ENCODE measurements around the gene PAK4.

The PAK4 gene

DNA sequence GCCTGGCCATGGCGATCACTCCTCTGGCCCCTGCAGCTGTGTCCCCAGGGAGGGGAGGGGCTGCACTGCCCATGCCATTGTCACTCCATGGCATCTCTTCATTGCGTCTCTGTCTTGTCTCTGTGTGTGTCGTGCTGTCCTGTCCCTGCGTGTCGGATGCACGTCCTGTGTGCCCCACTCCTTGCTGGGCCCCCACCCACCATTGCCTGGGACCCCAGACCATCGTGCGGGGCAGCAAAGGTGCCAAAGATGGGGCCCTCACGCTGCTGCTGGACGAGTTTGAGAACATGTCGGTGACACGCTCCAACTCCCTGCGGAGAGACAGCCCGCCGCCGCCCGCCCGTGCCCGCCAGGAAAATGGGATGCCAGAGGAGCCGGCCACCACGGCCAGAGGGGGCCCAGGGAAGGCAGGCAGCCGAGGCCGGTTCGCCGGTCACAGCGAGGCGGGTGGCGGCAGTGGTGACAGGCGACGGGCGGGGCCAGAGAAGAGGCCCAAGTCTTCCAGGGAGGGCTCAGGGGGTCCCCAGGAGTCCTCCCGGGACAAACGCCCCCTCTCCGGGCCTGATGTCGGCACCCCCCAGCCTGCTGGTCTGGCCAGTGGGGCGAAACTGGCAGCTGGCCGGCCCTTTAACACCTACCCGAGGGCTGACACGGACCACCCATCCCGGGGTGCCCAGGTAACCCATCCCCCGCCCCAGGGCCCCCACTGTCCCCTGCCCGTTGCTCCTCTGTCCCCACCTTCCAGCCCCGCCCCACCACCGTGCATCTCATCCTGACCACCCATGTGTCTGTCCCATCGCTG, 47.3 kb downstream of the PAK4 start:
- TF ChIP-seq POLR2A (IDR thresholded peaks at IDR 0.05; ENCODE audit: low read depth, low read length) (no peak), TAF1 (IDR thresholded peaks at IDR 0.05; ENCODE audit: borderline replicate concordance, low read depth, low read length) (no peak), POLR2AphosphoS5 (IDR thresholded peaks at IDR 0.05; ENCODE audit: low read depth, low read length) (no peak)
- DNase-seq (ENCODE audit: insufficient read length): no peak
- FAIRE-seq: no peak

DNA sequence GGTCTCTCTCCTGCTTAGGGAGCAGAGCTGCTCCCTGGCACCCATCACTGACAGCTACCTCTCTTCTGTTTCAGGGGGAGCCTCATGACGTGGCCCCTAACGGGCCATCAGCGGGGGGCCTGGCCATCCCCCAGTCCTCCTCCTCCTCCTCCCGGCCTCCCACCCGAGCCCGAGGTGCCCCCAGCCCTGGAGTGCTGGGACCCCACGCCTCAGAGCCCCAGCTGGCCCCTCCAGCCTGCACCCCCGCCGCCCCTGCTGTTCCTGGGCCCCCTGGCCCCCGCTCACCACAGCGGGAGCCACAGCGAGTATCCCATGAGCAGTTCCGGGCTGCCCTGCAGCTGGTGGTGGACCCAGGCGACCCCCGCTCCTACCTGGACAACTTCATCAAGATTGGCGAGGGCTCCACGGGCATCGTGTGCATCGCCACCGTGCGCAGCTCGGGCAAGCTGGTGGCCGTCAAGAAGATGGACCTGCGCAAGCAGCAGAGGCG, 48.0 kb downstream of the PAK4 start:
- FAIRE-seq: no peak
- no peak for DNase-seq (ENCODE audit: insufficient read length)
- TF ChIP-seq POLR2AphosphoS5 (IDR thresholded peaks at IDR 0.05; ENCODE audit: low read depth, low read length): no peak
- TF ChIP-seq POLR2A (IDR thresholded peaks at IDR 0.05; ENCODE audit: low read depth, low read length): no peak
- TF ChIP-seq TAF1 (IDR thresholded peaks at IDR 0.05; ENCODE audit: borderline replicate concordance, low read depth, low read length): no peak

DNA sequence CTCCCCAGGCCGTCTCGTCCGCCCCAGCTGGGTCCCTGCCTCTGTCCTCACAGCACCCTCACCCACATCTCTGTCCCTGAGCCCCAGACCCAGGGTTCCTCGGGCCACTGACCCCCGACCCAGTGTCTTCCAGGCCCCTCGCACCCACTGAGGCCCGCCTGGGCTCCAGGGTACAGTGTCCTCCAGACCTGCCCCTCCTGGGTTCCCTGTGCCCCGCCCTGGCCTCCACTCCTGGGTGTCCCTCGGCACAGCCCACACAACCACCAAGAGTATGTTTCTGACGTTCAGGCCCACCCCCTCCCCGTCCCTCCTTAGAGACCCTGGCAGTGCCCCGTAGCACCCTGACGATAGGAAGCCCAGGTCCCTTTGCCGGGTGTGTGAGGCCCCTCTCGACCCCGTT, 48.6 kb downstream of the PAK4 start:
- TF ChIP-seq POLR2AphosphoS5 (IDR thresholded peaks at IDR 0.05; ENCODE audit: low read depth, low read length) (no peak), TAF1 (IDR thresholded peaks at IDR 0.05; ENCODE audit: borderline replicate concordance, low read depth, low read length) (no peak), POLR2A (IDR thresholded peaks at IDR 0.05; ENCODE audit: low read depth, low read length) (no peak)
- no peak for DNase-seq (ENCODE audit: insufficient read length)
- no peak for FAIRE-seq

DNA sequence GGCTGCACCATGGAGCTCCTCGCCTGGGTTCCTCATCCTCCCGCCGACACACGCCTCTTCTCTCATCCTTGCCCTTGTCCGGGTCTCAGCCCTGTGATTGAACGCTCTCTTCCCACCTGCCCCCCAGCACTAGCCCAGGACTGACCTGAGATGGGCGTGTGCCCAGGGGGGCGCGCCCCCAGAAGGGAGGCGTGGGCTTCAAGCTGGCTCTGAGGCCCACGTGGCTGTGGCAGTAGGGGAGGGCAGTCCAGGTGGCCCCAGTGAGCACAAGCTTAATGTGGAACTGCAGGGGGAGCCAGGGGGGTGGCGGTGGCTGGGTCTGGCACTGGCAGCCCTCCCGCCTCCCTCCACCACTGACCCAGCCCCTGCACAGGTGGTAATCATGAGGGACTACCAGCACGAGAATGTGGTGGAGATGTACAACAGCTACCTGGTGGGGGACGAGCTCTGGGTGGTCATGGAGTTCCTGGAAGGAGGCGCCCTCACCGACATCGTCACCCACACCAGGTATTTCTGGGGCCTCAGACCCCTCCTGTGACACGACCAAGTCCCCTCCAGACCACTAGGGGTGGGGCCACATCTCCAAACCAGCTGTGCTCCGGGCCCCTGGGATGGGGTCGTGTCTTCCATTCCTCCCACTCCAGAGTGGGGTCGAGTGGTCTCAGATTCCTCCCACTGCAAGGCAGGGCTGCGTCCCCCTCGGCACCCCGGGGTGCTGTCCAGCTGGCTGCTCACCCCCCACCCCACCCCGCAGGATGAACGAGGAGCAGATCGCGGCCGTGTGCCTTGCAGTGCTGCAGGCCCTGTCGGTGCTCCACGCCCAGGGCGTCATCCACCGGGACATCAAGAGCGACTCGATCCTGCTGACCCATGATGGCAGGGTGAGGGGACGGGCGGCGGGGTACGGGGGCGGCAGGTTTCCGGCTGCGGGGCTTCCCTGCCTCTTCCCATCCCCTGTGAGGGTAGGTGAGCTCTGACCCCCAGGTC, 49.3 kb downstream of the PAK4 start:
- TF ChIP-seq POLR2A (IDR thresholded peaks at IDR 0.05; ENCODE audit: low read depth, low read length) (no peak), TAF1 (IDR thresholded peaks at IDR 0.05; ENCODE audit: borderline replicate concordance, low read depth, low read length) (no peak), POLR2AphosphoS5 (IDR thresholded peaks at IDR 0.05; ENCODE audit: low read depth, low read length) (no peak)
- DNase-seq (ENCODE audit: insufficient read length) (no peak), FAIRE-seq (no peak)

DNA sequence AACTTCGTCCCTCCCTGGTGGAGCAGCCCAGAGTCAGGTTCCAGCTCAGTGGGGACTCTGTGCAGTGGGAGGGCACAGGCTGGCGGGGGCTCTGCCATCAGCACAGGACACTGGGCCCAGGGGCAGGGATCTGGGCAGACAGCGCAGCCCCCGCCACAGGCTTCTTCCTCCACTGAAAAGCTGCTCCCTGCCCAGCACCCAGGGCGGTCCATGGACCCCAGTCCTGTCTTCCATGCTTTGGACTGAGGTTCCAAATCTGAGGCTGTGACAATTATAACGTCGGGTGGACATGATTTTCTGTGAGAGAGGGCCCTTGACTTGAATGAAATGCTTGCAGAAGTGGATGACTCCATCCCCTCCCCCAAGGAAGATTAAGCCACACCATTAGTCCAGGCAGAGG, 50.0 kb downstream of the PAK4 start:
- TF ChIP-seq TAF1 (IDR thresholded peaks at IDR 0.05; ENCODE audit: borderline replicate concordance, low read depth, low read length): no peak
- TF ChIP-seq POLR2A (IDR thresholded peaks at IDR 0.05; ENCODE audit: low read depth, low read length): no peak
- TF ChIP-seq POLR2AphosphoS5 (IDR thresholded peaks at IDR 0.05; ENCODE audit: low read depth, low read length): no peak
- DNase-seq (ENCODE audit: insufficient read length) (no peak), FAIRE-seq (no peak)

DNA sequence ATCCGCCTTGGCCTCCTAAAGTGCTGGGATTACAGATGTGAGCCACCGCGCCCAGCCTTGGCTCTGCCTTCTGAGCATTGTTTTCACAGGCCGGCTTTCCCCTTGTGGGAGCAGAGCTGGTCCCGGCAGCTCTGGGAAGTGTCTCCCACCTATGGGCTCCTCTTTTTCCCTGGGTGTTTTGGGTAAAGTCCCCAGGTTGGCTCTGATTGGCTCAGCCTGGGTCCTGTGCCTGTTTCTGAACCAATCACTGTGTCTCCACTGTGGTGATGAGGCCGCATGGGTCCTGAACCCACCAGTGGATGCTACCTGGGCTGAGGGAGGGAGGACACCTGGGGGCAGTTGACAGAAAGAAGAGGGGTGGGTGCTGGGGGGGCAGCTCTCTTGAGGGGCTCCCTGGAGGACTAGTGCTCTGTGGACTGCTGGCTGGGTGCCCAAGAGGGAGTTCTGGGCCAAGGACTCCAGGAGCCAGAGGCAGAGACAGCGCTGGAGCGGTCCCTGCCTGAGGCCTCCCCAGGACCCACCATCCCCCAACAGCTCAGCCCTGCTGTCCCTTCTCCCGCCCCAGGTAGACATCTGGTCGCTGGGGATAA, 51.6 kb downstream of the PAK4 start:
- no peak for DNase-seq (ENCODE audit: insufficient read length)
- no peak for FAIRE-seq
- TF ChIP-seq POLR2A (IDR thresholded peaks at IDR 0.05; ENCODE audit: low read depth, low read length) (no peak), POLR2AphosphoS5 (IDR thresholded peaks at IDR 0.05; ENCODE audit: low read depth, low read length) (no peak), TAF1 (IDR thresholded peaks at IDR 0.05; ENCODE audit: borderline replicate concordance, low read depth, low read length) (no peak)

DNA sequence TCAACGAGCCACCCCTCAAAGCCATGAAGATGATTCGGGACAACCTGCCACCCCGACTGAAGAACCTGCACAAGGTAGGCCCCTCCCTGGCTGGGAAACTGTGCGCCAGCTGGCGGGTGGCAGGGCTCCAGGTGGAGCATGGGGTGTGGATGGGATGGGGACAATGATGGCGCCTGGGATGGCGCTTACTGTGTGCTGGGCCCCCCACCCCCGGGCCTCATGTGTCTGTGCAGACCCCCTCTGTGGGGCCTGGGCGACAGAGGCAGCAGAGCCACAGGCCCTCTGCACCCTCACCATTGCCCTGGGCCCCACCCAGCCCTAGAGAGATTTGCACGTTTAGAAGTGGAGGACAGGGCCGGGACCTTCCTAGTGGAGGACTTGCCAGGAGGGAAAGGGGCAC, 52.1 kb downstream of the PAK4 start:
- TF ChIP-seq TAF1 (IDR thresholded peaks at IDR 0.05; ENCODE audit: borderline replicate concordance, low read depth, low read length): no peak
- TF ChIP-seq POLR2AphosphoS5 (IDR thresholded peaks at IDR 0.05; ENCODE audit: low read depth, low read length): no peak
- no peak for TF ChIP-seq POLR2A (IDR thresholded peaks at IDR 0.05; ENCODE audit: low read depth, low read length)
- FAIRE-seq: no peak
- no peak for DNase-seq (ENCODE audit: insufficient read length)

DNA sequence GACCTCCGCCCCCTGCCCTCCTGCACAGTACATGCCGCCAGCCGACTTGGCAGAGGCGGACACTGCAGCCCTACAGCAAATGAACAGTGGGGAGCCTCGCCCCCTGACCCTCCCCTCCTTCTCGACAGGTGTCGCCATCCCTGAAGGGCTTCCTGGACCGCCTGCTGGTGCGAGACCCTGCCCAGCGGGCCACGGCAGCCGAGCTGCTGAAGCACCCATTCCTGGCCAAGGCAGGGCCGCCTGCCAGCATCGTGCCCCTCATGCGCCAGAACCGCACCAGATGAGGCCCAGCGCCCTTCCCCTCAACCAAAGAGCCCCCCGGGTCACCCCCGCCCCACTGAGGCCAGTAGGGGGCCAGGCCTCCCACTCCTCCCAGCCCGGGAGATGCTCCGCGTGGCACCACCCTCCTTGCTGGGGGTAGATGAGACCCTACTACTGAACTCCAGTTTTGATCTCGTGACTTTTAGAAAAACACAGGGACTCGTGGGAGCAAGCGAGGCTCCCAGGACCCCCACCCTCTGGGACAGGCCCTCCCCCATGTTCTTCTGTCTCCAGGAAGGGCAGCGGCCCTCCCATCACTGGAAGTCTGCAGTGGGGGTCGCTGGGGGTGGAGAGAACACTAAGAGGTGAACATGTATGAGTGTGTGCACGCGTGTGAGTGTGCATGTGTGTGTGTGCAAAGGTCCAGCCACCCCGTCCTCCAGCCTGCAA, 52.9 kb downstream of the PAK4 start:
- DNase-seq (ENCODE audit: insufficient read length) (no peak), FAIRE-seq (no peak)
- TF ChIP-seq POLR2A (IDR thresholded peaks at IDR 0.05; ENCODE audit: low read depth, low read length) (no peak), TAF1 (IDR thresholded peaks at IDR 0.05; ENCODE audit: borderline replicate concordance, low read depth, low read length) (no peak), POLR2AphosphoS5 (IDR thresholded peaks at IDR 0.05; ENCODE audit: low read depth, low read length) (no peak)

DNA sequence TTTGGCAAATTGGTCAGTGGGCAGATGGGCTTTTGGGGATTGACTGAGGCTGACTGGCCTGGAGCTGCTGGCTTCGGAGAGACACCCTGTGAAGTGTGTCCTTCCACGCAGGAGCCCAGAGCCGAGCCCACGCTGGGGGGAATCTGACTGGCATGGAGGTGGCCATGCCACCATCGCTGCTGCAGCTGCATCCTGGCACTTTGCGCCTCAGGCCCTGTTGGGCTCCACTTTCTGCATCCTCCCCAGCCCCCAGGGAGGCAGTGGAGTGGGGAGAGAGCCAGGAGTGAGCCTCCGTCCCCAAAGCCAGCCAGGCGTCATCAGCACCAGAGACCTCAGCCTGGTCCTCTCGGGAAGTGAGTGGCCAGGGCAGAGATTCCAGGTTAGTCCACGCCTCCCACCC, 54.2 kb downstream of the PAK4 start:
- TF ChIP-seq TAF1 (IDR thresholded peaks at IDR 0.05; ENCODE audit: borderline replicate concordance, low read depth, low read length) (no peak), POLR2A (IDR thresholded peaks at IDR 0.05; ENCODE audit: low read depth, low read length) (no peak), POLR2AphosphoS5 (IDR thresholded peaks at IDR 0.05; ENCODE audit: low read depth, low read length) (no peak)
- DNase-seq (ENCODE audit: insufficient read length): no peak
- no peak for FAIRE-seq

DNA sequence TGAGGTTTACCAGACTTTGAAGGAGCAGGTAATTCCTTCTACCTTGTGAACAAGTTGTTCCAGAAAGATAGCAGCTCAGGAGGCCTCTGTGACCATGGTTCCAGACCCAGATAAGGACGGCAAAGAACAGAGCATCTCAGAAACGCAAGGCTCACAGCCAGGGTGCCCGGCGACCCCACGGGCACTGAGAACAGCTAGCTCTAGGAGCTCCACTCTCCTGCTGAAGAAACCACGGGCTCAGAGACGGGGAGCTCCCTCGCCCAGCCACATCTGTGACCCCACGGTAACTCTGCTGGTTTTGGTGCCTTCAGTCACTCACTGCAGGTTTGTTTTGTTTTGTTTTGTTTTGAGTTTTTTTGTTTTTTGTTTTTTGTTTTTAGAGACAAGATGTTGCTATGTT, 55.2 kb downstream of the PAK4 start:
- no peak for TF ChIP-seq TAF1 (IDR thresholded peaks at IDR 0.05; ENCODE audit: borderline replicate concordance, low read depth, low read length)
- DNase-seq (ENCODE audit: insufficient read length) (no peak), FAIRE-seq (no peak)
